Stimulated activated CD4-positive, alpha-beta T cell treated with anti-CD3 and anti-CD28 coated beads, Interleukin-15, amount 100 ng/mL, for 1 hour (primary cell): Measurements from ENCODE around the gene APOC4.

Source experiments
- DNase-seq, 2 donors: peaks; one replicate each; pipeline ENCODE4 v3.0.0-alpha.2; 2020; ENCODE audit warnings: low read depth in 1 of 2, low spot score in 1 of 2

The APOC4 gene

GRCh38 chr19:44992336-44993163, 50.5 kb downstream of the APOC4 start:
- DNase-seq, result no peak

GRCh38 chr19:44993526-44993925, 51.5 kb downstream of the APOC4 start:
- DNase-seq, result no peak

DNA sequence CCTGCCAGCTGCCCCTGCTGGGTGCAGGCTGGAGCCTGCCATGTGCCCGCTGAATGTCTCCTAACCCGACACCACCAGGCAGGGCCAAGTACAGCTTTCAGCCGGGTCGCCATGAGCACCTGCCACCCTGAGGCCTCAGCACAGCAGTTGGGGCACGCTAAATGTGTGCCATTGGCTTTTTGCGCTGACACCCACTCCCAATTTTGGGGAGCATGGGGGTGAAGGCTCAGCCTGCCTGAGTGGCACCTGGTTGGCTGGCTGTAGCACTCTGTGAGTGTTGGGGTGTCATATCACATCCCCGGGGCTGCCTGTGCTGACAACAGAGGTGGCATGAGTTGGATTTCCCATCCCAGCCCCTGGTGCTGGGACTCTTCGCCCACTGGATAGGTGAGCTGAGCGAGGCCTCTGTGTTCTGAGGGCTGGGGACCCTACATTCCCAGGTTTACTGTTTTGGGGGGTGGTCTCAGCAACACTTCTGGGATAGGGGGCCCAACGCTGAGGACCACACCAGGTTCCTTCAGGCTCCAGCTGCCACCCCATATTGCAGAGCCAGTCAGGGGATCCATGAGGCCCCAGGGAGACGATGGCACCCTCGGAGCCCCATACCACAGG, 52.0 kb downstream of the APOC4 start:
- no peak for DNase-seq
